GM23338 (cell line): Measurements from ENCODE around the gene CD109. TPM values are rescaled to one million over a fixed set of nuclear protein-coding genes. Genes with fewer than 3 reads are reported as not detected.

Experiments
- ATAC-seq: fragments of 200-7000 bp; cut with Tn5 transposase; 3 replicates; pipeline ENCODE4 v1.9.1; 2020
- DNase-seq: peaks from one replicate; pipeline ENCODE4 v3.0.0-alpha.2; 2015; ENCODE audit warnings: low spot score
- H2AFZ ChIP-seq: fragments of 200-600 bp; sonication (generic); 2 replicates; pipeline ENCODE4 v1.8.0; 2016; ENCODE audit warnings: antibody characterized with exemption, mild to moderate bottlenecking, moderate library complexity
- H3F3A ChIP-seq: fragments of 200-600 bp; sonication (generic); replicated peaks from 2 replicates; pipeline ENCODE4 v1.8.0; 2017; ENCODE audit warnings: antibody characterized with exemption, mixed run types, low read depth
- H3K27ac ChIP-seq: fragments of 200-600 bp; sonication (generic); 2 replicates; pipeline ENCODE4 v1.6.1; 2016; ENCODE audit warnings: low read depth
- H3K27me3 ChIP-seq: fragments of 200-600 bp; sonication (generic); 2 replicates; pipeline ENCODE4 v1.8.0; 2016; ENCODE audit warnings: mild to moderate bottlenecking, mixed run types, moderate library complexity; ENCODE audit not compliant: insufficient read depth
- H3K36me3 ChIP-seq: fragments of 200-600 bp; sonication (generic); 2 replicates; pipeline ENCODE4 v1.8.0; 2016; ENCODE audit warnings: mild to moderate bottlenecking; ENCODE audit not compliant: insufficient read depth
- H3K4me1 ChIP-seq: fragments of 200-600 bp; sonication (generic); 2 replicates; pipeline ENCODE4 v1.8.0; 2016; ENCODE audit warnings: mild to moderate bottlenecking, moderate library complexity; ENCODE audit not compliant: insufficient read depth
- H3K4me2 ChIP-seq: fragments of 200-600 bp; sonication (generic); 2 replicates; pipeline ENCODE4 v1.7.1; 2017; ENCODE audit warnings: mixed run types
- H3K4me3 ChIP-seq: fragments of 200-600 bp; sonication (generic); 2 replicates; pipeline ENCODE4 v1.6.1; 2016; ENCODE audit warnings: mixed run types
- H3K79me2 ChIP-seq: fragments of 200-600 bp; sonication (generic); replicated peaks from 2 replicates; pipeline ENCODE4 v1.8.0; 2017; ENCODE audit warnings: mild to moderate bottlenecking; ENCODE audit not compliant: insufficient read depth
- H3K9me2 ChIP-seq: fragments of 200-600 bp; sonication (generic); 2 replicates; pipeline ENCODE4 v1.8.0; 2017; ENCODE audit not compliant: insufficient read depth
- H4K20me1 ChIP-seq: fragments of 200-600 bp; sonication (generic); replicated peaks from 2 replicates; pipeline ENCODE4 v1.8.0; 2017; ENCODE audit warnings: mild to moderate bottlenecking; ENCODE audit not compliant: insufficient read depth
- H3K27ac Mint-ChIP-seq: 2 replicates; pipeline ENCODE4 v1.8.0; 2020; ENCODE audit warnings: inconsistent platforms, mild to moderate bottlenecking, moderate library complexity, mixed read lengths
- H3K27me3 Mint-ChIP-seq: 3 replicates; pipeline ENCODE4 v1.8.0; 2022; ENCODE audit warnings: low read depth, mild to moderate bottlenecking, moderate library complexity, mixed read lengths, inconsistent platforms; ENCODE audit not compliant: insufficient read depth, poor library complexity
- H3K36me3 Mint-ChIP-seq: 3 replicates; pipeline ENCODE4 v1.8.0; 2021; ENCODE audit warnings: low read depth, mild to moderate bottlenecking, inconsistent platforms, moderate library complexity, mixed read lengths
- H3K4me1 Mint-ChIP-seq: 3 replicates; pipeline ENCODE4 v1.8.0; 2020; ENCODE audit warnings: mild to moderate bottlenecking, inconsistent platforms, mixed read lengths
- H3K4me3 Mint-ChIP-seq: 3 replicates; pipeline ENCODE4 v1.8.0; 2021; ENCODE audit warnings: moderate library complexity, mild to moderate bottlenecking, inconsistent platforms, mixed read lengths
- H3K9me3 Mint-ChIP-seq: 3 replicates; pipeline ENCODE4 v1.8.0; 2020; ENCODE audit warnings: moderate library complexity, mild to moderate bottlenecking, inconsistent platforms, mixed read lengths
- CREB1 ChIP-seq: fragments of 250-450 bp; sonication (Bioruptor Pico); IDR thresholded peaks from 2 replicates; pipeline ENCODE4 v1.5.0; 2020; ENCODE audit warnings: low read depth, mild to moderate bottlenecking, moderate library complexity
- EZH2 ChIP-seq: fragments of 200-600 bp; sonication (generic); IDR thresholded peaks from one replicate; pipeline ENCODE4 v1.8.0; 2017; ENCODE audit warnings: antibody characterized with exemption, mild to moderate bottlenecking, low read depth; ENCODE audit not compliant: unreplicated experiment
- JUNB ChIP-seq: IDR thresholded peaks from one replicate; pipeline ENCODE4 v1.6.1; 2016; ENCODE audit warnings: antibody characterized with exemption; ENCODE audit not compliant: unreplicated experiment
- NANOG ChIP-seq: IDR thresholded peaks from 2 replicates; pipeline ENCODE4 v1.6.1; 2016; ENCODE audit warnings: antibody characterized with exemption, borderline replicate concordance
- ZNF114 ChIP-seq: fragments of 250-450 bp; sonication (Bioruptor Pico); IDR thresholded peaks from 2 replicates; pipeline ENCODE4 v1.5.0; 2020; ENCODE audit warnings: mild to moderate bottlenecking, moderate library complexity
- polyA plus RNA-seq: library from polyadenylated mRNA; unstranded; fragments of >200 nt; fragmentation: Nextera tagmentation; extraction: Ambion mirVana; gene quantifications from 2 replicates; pipeline ENCODE4 v1.2.1, GENCODE V29; 2016
- total RNA-seq: library from RNA; depleted of rRNA; stranded (reverse); fragments of >200 nt; shearing (Covaris generic); gene quantifications from 2 replicates; pipeline ENCODE4 v1.2.3, GENCODE V29; 2014
- TF ChIP-seq, protein P1 (sequence below): fragments of 250-450 bp; sonication (Bioruptor Pico); IDR thresholded peaks from 2 replicates; pipeline ENCODE4 v1.5.0; 2020; ENCODE audit warnings: mild to moderate bottlenecking, moderate library complexity
- TF ChIP-seq, protein P2 (sequence below), 2 experiments: fragments of 200-600 bp in 1 of 2; sonication (generic) in 1 of 2; conservative IDR thresholded peaks; 2 replicates each; pipeline versions ENCODE4 v1.5.1 to v1.6.1; 2016 to 2017; ENCODE audit warnings: antibody characterized with exemption in 2 of 2, low read depth in 2 of 2, mild to moderate bottlenecking in 2 of 2, moderate library complexity in 1 of 2
- TF ChIP-seq, protein P3 (sequence below): IDR thresholded peaks from 2 replicates; pipeline ENCODE4 v1.6.1; 2016; ENCODE audit warnings: antibody characterized with exemption

The CD109 gene
- total and polyA plus RNA-seq, 2 experiments from 2014 or later = 1.1 to 5.3 TPM

DNA sequence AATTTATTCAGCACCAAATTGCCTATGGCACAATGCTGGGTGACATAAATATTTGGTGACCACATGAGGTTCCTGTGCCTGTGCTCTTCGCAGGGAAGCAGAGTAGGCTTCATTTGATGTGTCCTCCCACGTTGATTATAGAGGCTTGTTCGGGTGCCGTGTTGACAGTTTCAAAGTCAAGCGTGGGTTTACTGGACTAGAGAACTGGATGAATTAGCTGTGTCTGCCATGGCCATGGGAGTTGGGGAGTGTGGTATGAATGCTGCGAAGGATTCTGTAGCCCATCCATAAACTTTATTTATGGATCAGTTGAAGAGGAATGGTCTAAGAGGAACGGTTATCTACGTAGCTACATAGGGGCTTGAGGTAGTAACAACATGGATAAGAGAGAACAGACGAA is 11.0 kb downstream of the CD109 start (continued):
- TF ChIP-seq, protein P1, sequence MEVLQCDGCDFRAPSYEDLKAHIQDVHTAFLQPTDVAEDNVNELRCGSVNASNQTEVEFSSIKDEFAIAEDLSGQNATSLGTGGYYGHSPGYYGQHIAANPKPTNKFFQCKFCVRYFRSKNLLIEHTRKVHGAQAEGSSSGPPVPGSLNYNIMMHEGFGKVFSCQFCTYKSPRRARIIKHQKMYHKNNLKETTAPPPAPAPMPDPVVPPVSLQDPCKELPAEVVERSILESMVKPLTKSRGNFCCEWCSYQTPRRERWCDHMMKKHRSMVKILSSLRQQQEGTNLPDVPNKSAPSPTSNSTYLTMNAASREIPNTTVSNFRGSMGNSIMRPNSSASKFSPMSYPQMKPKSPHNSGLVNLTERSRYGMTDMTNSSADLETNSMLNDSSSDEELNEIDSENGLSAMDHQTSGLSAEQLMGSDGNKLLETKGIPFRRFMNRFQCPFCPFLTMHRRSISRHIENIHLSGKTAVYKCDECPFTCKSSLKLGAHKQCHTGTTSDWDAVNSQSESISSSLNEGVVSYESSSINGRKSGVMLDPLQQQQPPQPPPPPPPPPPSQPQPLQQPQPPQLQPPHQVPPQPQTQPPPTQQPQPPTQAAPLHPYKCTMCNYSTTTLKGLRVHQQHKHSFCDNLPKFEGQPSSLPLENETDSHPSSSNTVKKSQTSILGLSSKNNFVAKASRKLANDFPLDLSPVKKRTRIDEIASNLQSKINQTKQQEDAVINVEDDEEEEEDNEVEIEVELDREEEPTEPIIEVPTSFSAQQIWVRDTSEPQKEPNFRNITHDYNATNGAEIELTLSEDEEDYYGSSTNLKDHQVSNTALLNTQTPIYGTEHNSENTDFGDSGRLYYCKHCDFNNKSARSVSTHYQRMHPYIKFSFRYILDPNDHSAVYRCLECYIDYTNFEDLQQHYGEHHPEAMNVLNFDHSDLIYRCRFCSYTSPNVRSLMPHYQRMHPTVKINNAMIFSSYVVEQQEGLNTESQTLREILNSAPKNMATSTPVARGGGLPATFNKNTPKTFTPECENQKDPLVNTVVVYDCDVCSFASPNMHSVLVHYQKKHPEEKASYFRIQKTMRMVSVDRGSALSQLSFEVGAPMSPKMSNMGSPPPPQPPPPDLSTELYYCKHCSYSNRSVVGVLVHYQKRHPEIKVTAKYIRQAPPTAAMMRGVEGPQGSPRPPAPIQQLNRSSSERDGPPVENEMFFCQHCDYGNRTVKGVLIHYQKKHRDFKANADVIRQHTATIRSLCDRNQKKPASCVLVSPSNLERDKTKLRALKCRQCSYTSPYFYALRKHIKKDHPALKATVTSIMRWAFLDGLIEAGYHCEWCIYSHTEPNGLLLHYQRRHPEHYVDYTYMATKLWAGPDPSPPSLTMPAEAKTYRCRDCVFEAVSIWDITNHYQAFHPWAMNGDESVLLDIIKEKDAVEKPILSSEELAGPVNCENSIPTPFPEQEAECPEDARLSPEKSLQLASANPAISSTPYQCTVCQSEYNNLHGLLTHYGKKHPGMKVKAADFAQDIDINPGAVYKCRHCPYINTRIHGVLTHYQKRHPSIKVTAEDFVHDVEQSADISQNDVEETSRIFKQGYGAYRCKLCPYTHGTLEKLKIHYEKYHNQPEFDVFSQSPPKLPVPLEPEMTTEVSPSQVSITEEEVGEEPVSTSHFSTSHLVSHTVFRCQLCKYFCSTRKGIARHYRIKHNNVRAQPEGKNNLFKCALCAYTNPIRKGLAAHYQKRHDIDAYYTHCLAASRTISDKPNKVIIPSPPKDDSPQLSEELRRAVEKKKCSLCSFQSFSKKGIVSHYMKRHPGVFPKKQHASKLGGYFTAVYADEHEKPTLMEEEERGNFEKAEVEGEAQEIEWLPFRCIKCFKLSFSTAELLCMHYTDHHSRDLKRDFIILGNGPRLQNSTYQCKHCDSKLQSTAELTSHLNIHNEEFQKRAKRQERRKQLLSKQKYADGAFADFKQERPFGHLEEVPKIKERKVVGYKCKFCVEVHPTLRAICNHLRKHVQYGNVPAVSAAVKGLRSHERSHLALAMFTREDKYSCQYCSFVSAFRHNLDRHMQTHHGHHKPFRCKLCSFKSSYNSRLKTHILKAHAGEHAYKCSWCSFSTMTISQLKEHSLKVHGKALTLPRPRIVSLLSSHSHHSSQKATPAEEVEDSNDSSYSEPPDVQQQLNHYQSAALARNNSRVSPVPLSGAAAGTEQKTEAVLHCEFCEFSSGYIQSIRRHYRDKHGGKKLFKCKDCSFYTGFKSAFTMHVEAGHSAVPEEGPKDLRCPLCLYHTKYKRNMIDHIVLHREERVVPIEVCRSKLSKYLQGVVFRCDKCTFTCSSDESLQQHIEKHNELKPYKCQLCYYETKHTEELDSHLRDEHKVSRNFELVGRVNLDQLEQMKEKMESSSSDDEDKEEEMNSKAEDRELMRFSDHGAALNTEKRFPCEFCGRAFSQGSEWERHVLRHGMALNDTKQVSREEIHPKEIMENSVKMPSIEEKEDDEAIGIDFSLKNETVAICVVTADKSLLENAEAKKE (CRISPR knock-in tag) = no peak
- TF ChIP-seq ZNF114 (CRISPR knock-in tag) (no peak), EZH2 (no peak), JUNB (no peak), CREB1 (no peak)
- TF ChIP-seq, protein P2, sequence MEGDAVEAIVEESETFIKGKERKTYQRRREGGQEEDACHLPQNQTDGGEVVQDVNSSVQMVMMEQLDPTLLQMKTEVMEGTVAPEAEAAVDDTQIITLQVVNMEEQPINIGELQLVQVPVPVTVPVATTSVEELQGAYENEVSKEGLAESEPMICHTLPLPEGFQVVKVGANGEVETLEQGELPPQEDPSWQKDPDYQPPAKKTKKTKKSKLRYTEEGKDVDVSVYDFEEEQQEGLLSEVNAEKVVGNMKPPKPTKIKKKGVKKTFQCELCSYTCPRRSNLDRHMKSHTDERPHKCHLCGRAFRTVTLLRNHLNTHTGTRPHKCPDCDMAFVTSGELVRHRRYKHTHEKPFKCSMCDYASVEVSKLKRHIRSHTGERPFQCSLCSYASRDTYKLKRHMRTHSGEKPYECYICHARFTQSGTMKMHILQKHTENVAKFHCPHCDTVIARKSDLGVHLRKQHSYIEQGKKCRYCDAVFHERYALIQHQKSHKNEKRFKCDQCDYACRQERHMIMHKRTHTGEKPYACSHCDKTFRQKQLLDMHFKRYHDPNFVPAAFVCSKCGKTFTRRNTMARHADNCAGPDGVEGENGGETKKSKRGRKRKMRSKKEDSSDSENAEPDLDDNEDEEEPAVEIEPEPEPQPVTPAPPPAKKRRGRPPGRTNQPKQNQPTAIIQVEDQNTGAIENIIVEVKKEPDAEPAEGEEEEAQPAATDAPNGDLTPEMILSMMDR (conservative IDR thresholded peaks at IDR 0.05; ENCODE audit: low read depth in 2 of 2) = no peak
- TF ChIP-seq, protein P3, sequence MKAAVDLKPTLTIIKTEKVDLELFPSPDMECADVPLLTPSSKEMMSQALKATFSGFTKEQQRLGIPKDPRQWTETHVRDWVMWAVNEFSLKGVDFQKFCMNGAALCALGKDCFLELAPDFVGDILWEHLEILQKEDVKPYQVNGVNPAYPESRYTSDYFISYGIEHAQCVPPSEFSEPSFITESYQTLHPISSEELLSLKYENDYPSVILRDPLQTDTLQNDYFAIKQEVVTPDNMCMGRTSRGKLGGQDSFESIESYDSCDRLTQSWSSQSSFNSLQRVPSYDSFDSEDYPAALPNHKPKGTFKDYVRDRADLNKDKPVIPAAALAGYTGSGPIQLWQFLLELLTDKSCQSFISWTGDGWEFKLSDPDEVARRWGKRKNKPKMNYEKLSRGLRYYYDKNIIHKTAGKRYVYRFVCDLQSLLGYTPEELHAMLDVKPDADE = no peak

DNA sequence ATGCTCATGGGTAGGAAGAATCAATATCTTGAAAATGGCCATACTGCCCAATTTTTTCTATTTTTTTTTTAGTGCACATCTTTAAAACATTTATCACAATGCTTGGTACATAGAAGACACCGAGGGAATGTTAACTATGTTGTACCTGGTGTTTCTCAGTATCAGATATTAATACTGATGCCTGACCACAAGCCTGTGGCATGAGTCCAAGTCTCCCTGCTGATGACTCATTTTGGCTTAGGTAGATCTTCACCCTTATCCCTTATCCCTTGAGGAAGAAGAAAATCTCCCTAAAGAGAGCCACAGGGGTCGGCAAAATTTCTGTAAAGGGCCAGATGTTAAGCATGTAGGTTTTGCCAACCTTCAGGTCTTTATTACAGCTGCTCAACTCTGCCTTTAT is 14.5 kb downstream of the CD109 start:
- H3K4me1 Mint-ChIP-seq = peaks cover 16% of the 10 kb centered on the region; the same call in 2 of the 3 replicates
- H3K36me3 Mint-ChIP-seq = no peaks in the 10 kb centered on the region
- H3K9me3 Mint-ChIP-seq = no peaks in the 10 kb centered on the region
- H3K27me3 Mint-ChIP-seq = no peaks in the 10 kb centered on the region
- no peak overlapping the region for H3K27ac Mint-ChIP-seq
- Histone ChIP-seq H3K36me3 (no peaks in the 10 kb centered on the region), H3F3A (no peaks in the 10 kb centered on the region), H3K4me1 (peaks cover 21% of the 10 kb centered on the region), H4K20me1 (no peaks in the 10 kb centered on the region), H2AFZ (no peak overlapping the region), H3K9me2 (no peaks in the 10 kb centered on the region), H3K79me2 (no peaks in the 10 kb centered on the region), H3K27me3 (no peaks in the 10 kb centered on the region), H3K4me2 (no peak overlapping the region), H3K4me3 (no peak overlapping the region), H3K27ac (no peak overlapping the region)
- DNase-seq (no peak), ATAC-seq (no peak)
- no peak overlapping the region for H3K4me3 Mint-ChIP-seq
- TF ChIP-seq CREB1 (no peak), JUNB (no peak), NANOG (no peak), EZH2 (no peak)
- TF ChIP-seq, protein P3 = no peak
